T-helper 1 cell treated with Interleukin-12 subunit alpha and Interleukin-12 subunit beta and Interleukin-4 antibody, amounts not matched to agents 30 μg/mL and 1 μg/mL, for 36 hours (primary cell): Measurements from ENCODE around the gene C2CD2L.

Experiments
- H3K27ac Mint-ChIP-seq: one replicate; pipeline ENCODE4 v1.8.0; 2021; ENCODE audit warnings: mild to moderate bottlenecking, mixed read lengths
- H3K27me3 Mint-ChIP-seq: one replicate; pipeline ENCODE4 v1.8.0; 2021; ENCODE audit warnings: low read depth, mixed read lengths
- H3K36me3 Mint-ChIP-seq: one replicate; pipeline ENCODE4 v1.8.0; 2021; ENCODE audit warnings: low read depth, mixed read lengths
- H3K4me1 Mint-ChIP-seq: one replicate; pipeline ENCODE4 v1.8.0; 2021; ENCODE audit warnings: low read depth, mixed read lengths
- H3K4me3 Mint-ChIP-seq: one replicate; pipeline ENCODE4 v1.8.0; 2021; ENCODE audit warnings: mild to moderate bottlenecking, moderate library complexity, mixed read lengths
- H3K9me3 Mint-ChIP-seq: one replicate; pipeline ENCODE4 v1.8.0; 2021; ENCODE audit warnings: mixed read lengths

Gene C2CD2L

GRCh38 chr11:119148720-119149017, 41.5 kb downstream of the C2CD2L start:
- Mint-ChIP-seq H3K27ac (no peak overlapping the region), H3K9me3 (no peaks in the 10 kb centered on the region), H3K4me1 (peaks cover 9% of the 10 kb centered on the region), H3K27me3 (peaks cover 81% of the 10 kb centered on the region), H3K4me3 (peak overlapping the region; percentile 67), H3K36me3 (no peaks in the 10 kb centered on the region)

- Mint-ChIP-seq H3K4me1 (peaks cover 9% of the 10 kb centered on the region), H3K27ac (no peak within 1 kb of the TSS), H3K36me3 (no peaks in the 10 kb centered on the region), H3K27me3 (peaks cover 82% of the 10 kb centered on the region), H3K9me3 (no peaks in the 10 kb centered on the region), H3K4me3 (peak within 1 kb of the TSS; percentile 67)
Observed at GRCh38 chr11:119149018-119149785, 42.1 kb downstream of the C2CD2L start, which contains the start of gene ABCG4. Gene ABCG4, plus strand, starts transcription at chr11:119149052. Its CDS starts 914 bp downstream, at chr11:119149966.

DNA sequence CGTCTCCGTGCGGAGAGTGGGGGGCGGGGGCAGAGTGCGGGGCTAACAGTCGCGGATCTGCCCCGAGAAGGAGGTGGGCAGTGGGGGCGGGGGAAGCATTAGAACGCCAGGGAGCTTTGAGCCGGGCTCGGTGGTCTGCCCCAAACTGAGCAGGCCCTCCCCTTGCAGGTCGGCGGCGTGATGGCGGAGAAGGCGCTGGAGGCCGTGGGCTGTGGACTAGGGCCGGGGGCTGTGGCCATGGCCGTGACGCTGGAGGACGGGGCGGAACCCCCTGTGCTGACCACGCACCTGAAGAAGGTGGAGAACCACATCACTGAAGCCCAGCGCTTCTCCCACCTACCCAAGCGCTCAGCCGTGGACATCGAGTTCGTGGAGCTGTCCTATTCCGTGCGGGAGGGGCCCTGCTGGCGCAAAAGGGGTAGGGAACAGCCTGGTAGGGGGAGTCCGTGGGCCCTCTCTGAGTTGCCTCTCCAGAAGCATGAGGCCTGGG, 42.7 kb downstream of the C2CD2L start:
- H3K4me3 Mint-ChIP-seq: no peak overlapping the region
- peaks cover 9% of the 10 kb centered on the region for H3K4me1 Mint-ChIP-seq
- peaks cover 79% of the 10 kb centered on the region for H3K27me3 Mint-ChIP-seq
- H3K36me3 Mint-ChIP-seq: no peaks in the 10 kb centered on the region
- no peak overlapping the region for H3K27ac Mint-ChIP-seq
- H3K9me3 Mint-ChIP-seq: no peaks in the 10 kb centered on the region

DNA sequence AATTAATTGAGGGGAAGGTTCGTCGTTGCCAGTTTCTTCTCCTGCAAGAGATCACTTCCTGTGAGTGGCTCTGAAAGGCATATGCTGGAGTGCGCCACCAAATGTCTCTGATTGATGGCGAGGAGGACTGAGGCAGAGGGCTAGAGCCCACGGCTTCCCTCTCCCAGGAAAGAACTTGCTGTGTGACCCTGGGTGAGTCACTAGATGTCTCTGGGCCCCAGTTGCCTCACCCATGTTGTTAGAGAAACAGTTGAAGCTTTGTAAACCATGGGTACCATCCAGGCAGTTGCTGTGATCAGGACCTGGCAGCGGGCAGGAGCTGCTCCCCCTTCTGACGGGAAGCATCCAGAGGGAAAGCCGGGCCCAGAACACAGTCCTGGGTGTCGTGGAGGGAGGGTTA, 44.9 kb downstream of the C2CD2L start:
- H3K9me3 Mint-ChIP-seq: no peaks in the 10 kb centered on the region
- peaks cover 14% of the 10 kb centered on the region for H3K4me1 Mint-ChIP-seq
- no peaks in the 10 kb centered on the region for H3K36me3 Mint-ChIP-seq
- no peak overlapping the region for H3K4me3 Mint-ChIP-seq
- H3K27ac Mint-ChIP-seq: no peak overlapping the region
- peaks cover 71% of the 10 kb centered on the region for H3K27me3 Mint-ChIP-seq

DNA sequence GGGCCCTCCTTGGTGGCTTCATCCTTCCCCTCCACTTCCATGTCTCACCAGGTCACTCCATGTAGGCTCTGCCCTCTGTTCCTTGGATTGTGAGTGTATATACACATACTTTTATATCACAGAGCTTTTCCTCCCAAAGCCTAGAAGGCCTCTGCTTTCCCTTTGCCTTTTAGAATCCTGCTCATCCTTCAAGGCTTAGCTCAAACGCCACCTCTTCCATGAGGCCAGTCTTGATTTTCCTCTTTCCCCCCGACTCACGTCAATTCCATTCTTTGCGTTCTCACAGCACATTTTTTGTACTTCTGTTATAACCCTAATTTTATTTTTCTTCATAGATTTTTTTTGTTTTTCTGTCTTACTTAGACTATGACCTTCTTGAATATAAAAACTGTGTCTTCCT, 45.5 kb downstream of the C2CD2L start:
- Mint-ChIP-seq H3K27ac (no peak overlapping the region), H3K4me3 (no peak overlapping the region), H3K4me1 (peaks cover 13% of the 10 kb centered on the region), H3K27me3 (peaks cover 65% of the 10 kb centered on the region), H3K9me3 (no peaks in the 10 kb centered on the region), H3K36me3 (no peaks in the 10 kb centered on the region)

DNA sequence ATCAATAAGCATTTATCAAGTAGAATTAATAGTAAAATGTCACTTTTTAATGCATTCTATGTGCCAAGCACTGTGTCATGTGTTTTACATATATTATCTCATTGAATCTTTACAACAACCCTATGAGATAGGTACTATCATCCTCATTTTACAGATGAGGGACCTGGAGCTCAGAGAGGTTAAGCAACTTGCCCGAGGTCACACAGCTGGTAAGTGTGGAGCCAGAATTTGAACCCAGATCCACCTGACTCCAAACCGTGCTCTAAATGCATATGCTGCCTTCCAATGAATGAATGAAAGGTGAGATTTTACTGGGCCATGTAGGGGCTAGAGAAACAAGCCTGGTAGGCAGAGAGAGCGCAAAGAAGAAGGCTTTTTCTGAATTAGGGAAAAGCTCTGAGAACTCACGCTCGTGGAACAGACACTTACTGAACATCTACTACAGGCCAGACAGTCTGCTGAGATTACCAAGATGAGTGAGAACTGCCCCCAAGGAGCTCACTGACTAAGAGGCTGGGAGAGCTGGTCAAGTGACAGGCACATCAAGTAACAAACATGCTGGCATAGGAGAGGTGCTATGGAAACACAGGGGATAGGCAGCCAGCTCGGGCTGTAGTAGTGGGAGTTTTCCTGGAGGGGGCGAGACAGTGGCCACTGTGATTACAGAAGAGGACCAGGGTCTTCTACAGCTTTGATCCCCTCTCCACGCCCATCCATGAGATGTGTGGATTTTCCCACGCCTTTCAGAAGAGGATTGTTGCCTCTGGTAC, 46.1 kb downstream of the C2CD2L start:
- no peak overlapping the region for H3K4me3 Mint-ChIP-seq
- H3K27me3 Mint-ChIP-seq: peaks cover 59% of the 10 kb centered on the region
- no peaks in the 10 kb centered on the region for H3K36me3 Mint-ChIP-seq
- peaks cover 7% of the 10 kb centered on the region for H3K4me1 Mint-ChIP-seq
- no peak overlapping the region for H3K27ac Mint-ChIP-seq
- H3K9me3 Mint-ChIP-seq: no peaks in the 10 kb centered on the region

DNA sequence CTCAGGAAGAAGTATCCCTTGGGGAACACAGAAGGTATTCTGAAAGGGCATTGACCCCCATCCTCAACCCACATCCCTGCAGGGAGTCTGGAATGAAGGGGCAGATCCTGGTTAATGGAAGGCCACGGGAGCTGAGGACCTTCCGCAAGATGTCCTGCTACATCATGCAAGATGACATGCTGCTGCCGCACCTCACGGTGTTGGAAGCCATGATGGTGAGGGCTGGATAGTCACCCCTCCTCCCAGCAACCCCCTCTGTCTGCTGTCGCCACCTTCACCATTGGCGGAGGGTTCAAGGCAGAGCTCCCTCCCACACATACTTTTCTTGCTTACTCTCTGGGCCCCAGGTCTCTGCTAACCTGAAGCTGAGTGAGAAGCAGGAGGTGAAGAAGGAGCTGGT, 47.0 kb downstream of the C2CD2L start:
- no peaks in the 10 kb centered on the region for H3K36me3 Mint-ChIP-seq
- no peak overlapping the region for H3K27ac Mint-ChIP-seq
- peaks cover 53% of the 10 kb centered on the region for H3K27me3 Mint-ChIP-seq
- peaks cover 7% of the 10 kb centered on the region for H3K4me1 Mint-ChIP-seq
- H3K9me3 Mint-ChIP-seq: no peaks in the 10 kb centered on the region
- H3K4me3 Mint-ChIP-seq: no peak overlapping the region

DNA sequence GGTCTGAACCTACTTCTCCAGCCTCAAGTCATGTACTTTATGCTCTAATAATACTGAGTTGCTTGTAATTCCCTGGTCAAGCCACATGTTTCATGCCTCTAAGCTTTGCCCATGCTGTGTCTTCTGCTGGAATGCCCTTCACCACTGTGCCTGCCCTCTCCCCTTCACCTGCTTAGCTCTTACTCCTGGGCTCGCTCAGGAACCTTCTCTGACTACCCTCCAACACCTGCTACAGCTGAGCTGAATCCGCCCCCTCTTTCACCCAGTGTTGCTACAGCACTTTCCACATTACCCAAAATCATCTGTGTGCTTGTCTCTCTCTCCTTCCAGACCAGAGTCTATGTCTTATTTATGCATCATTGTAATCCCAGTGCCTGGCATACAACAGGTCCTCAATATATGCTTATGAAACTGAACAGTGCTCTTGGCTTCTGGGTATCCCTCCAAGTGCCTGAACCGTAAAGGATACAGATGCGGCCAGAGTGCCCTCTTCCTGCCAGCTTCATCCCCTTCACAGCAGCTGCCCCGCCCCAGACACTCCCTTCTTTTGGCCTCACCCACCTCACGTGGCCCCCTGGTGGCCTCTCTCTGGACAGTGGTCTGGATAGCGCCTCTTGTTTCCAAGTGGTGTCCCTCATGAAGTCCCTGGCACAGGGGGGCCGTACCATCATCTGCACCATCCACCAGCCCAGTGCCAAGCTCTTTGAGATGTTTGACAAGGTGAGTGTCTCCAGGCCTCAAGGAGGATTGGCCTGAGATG, 48.8 kb downstream of the C2CD2L start:
- Mint-ChIP-seq H3K4me1 (peaks cover 7% of the 10 kb centered on the region), H3K27me3 (peaks cover 38% of the 10 kb centered on the region), H3K36me3 (no peaks in the 10 kb centered on the region), H3K27ac (no peak overlapping the region), H3K9me3 (no peaks in the 10 kb centered on the region), H3K4me3 (no peak overlapping the region)

GRCh38 chr11:119156496-119156895, 49.4 kb downstream of the C2CD2L start:
- Mint-ChIP-seq H3K36me3 (no peaks in the 10 kb centered on the region), H3K9me3 (no peaks in the 10 kb centered on the region), H3K27ac (no peak overlapping the region), H3K4me3 (no peak overlapping the region), H3K4me1 (peaks cover 7% of the 10 kb centered on the region), H3K27me3 (peaks cover 32% of the 10 kb centered on the region)

DNA sequence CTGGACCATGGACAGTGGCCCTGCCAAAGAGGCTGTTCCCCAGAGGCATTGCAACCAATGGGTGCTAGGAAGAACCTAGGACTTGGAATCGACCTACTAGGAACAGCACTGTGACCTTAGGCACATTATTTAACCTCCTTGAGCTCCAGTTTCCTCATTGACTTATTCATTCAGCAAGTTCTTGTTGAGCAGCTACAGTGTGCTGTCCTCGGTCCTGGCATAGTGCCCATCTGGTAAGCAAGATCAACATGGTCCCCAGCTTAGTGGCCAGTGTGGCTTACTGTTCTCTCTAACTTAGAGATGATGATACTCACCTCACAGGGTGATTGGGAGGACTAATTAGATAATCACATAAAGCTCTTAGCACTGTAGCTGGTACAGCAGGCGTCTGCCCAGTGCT, 49.9 kb downstream of the C2CD2L start:
- H3K4me1 Mint-ChIP-seq: peaks cover 5% of the 10 kb centered on the region
- no peak overlapping the region for H3K27ac Mint-ChIP-seq
- no peak overlapping the region for H3K4me3 Mint-ChIP-seq
- peaks cover 27% of the 10 kb centered on the region for H3K27me3 Mint-ChIP-seq
- no peaks in the 10 kb centered on the region for H3K36me3 Mint-ChIP-seq
- no peaks in the 10 kb centered on the region for H3K9me3 Mint-ChIP-seq

DNA sequence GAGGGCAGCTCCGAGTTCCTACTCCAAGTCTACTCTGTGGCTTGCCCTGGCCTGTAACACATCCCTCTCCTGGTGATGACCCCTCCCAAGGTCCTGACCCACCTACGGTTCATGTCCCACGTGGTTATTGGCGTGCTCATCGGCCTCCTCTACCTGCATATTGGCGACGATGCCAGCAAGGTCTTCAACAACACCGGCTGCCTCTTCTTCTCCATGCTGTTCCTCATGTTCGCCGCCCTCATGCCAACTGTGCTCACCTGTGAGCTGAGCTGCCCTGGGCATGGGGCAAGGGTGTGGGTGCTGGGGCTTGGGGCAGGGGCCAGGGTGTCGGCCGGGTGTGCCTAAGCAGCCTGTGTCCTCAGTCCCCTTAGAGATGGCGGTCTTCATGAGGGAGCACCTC, 51.3 kb downstream of the C2CD2L start:
- no peaks in the 10 kb centered on the region for H3K9me3 Mint-ChIP-seq
- H3K4me1 Mint-ChIP-seq: peaks cover 5% of the 10 kb centered on the region
- H3K36me3 Mint-ChIP-seq: no peaks in the 10 kb centered on the region
- no peak overlapping the region for H3K4me3 Mint-ChIP-seq
- no peak overlapping the region for H3K27ac Mint-ChIP-seq
- H3K27me3 Mint-ChIP-seq: peaks cover 15% of the 10 kb centered on the region

- Mint-ChIP-seq H3K9me3 (no peaks in the 10 kb centered on the region), H3K36me3 (no peaks in the 10 kb centered on the region), H3K4me1 (peaks cover 5% of the 10 kb centered on the region), H3K27me3 (peaks cover 6% of the 10 kb centered on the region), H3K27ac (no peak overlapping the region), H3K4me3 (no peak overlapping the region)
Observed at GRCh38 chr11:119160151-119160550, 53.0 kb downstream of the C2CD2L start.

- Mint-ChIP-seq H3K4me3 (no peak overlapping the region), H3K36me3 (no peaks in the 10 kb centered on the region), H3K27ac (no peak overlapping the region), H3K4me1 (no peaks in the 10 kb centered on the region), H3K9me3 (no peaks in the 10 kb centered on the region), H3K27me3 (no peaks in the 10 kb centered on the region)
Observed at GRCh38 chr11:119161871-119162270, 54.7 kb downstream of the C2CD2L start.

- Mint-ChIP-seq H3K4me1 (peaks cover 11% of the 10 kb centered on the region), H3K27me3 (no peaks in the 10 kb centered on the region), H3K36me3 (no peaks in the 10 kb centered on the region), H3K4me3 (no peak overlapping the region), H3K9me3 (no peaks in the 10 kb centered on the region), H3K27ac (no peak overlapping the region)
Observed at GRCh38 chr11:119166368-119167076, 59.4 kb downstream of the C2CD2L start.
